HG02759 (cell line): ENCODE data around the gene KCNG2.
"Not testable (repeated sequence)": the region's sequence is repeated elsewhere in the genome, so short reads cannot be mapped to it uniquely, and the experiment has no call there.

Experiments used
- ATAC-seq: cut with Tn5 transposase; IDR thresholded peaks from one replicate; pipeline ENCODE4 v1.9.1; 2021; ENCODE audit warnings: mild to moderate bottlenecking, moderate library complexity; ENCODE audit not compliant: unreplicated experiment

KCNG2 gene, protein sequence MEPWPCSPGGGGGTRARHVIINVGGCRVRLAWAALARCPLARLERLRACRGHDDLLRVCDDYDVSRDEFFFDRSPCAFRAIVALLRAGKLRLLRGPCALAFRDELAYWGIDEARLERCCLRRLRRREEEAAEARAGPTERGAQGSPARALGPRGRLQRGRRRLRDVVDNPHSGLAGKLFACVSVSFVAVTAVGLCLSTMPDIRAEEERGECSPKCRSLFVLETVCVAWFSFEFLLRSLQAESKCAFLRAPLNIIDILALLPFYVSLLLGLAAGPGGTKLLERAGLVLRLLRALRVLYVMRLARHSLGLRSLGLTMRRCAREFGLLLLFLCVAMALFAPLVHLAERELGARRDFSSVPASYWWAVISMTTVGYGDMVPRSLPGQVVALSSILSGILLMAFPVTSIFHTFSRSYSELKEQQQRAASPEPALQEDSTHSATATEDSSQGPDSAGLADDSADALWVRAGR

GRCh38 chr18:79797518-79798345 is at the start of gene KCNG2:
TSS of gene KCNG2 (plus strand) at chr18:79797938. CDS start at chr18:79863668, 65,730 bp downstream.
- ATAC-seq, result peak; percentile 44

DNA sequence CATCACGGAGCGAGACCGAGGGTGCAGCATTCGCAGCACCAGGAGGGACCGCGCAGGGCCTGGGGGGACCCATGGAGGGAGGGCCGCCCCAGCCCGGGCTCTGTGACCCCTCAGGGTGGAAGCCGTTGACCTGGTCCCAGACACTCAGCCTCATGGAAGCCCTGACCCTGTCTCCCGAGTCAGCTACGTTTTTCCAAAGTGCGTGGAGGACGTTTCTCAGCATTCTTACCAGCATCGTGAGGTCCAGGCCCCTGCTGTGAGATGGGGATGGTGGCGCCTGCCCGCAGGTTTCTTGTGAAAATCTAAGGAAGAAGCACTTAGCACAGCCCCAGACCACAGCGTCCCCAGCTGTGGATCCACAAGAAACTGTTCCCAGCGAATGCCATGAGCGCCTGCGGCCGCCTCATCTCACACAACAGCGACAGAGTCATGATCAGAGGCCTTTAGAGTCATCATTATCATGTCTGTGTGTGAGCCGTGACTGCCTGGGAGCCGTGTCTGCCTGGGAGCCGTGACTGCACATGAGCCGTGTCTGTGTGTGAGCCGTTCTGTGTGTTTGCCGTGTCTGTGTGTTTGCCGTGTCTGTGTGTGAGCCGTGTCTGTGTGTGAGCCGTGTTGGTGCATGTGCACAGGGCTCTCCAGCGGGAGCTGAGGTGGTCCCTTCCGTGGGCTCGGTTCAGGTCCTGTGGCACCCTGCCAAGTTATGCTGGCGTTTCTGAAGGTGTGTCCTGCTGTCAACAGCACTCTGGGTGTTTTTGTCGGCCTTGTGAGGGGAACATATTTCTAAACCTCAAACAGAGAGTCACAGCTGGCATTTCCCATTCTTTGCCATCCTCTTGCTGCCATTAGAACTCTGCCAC is 49.2 kb upstream of the KCNG2 start:
- no peak for ATAC-seq

DNA sequence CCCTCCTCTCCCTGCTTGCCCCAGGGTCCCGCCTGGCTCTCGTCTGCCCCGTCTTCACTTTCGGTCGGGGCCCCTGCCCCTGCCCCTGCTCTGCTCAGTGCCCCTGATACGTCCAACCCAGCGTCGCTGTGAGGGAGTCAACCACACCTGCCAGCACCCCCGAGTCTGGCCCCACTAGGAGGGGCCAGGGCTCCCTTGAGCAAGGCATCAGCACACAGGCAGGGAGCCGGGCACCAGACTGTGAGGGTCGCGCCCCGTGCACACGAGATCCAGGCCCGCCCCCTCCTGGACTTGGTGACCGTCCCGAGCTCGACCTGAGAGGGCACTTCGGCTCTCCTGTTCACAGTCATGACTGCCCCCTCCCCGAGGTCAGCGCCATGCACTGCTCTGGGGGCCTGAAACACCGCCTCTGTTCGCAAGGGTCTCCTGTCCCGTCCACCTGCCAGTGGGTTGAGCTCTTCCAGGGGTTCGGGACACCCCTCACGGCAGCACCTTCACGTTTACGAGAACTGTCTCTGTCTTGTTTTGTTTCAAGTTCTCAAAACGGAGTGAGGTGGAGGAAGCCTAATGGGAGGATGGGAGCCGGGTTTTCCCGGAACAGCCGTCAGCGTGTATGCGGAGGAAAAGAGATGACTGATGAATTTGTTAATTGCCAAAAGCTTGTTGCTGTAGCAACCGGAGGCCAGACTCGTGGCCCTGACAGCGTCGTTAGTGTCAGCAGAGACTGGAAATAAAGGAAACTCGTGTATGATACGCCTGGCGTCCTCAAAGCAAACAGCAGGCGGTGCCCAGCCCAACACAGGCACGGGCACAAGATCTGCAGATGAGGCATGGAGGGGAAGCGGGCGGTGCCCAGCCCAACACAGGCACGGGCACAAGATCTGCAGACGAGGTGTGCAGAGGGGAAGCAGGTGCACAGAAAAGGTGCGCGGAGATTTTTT is 48.2 kb upstream of the KCNG2 start:
- no peak for ATAC-seq

DNA sequence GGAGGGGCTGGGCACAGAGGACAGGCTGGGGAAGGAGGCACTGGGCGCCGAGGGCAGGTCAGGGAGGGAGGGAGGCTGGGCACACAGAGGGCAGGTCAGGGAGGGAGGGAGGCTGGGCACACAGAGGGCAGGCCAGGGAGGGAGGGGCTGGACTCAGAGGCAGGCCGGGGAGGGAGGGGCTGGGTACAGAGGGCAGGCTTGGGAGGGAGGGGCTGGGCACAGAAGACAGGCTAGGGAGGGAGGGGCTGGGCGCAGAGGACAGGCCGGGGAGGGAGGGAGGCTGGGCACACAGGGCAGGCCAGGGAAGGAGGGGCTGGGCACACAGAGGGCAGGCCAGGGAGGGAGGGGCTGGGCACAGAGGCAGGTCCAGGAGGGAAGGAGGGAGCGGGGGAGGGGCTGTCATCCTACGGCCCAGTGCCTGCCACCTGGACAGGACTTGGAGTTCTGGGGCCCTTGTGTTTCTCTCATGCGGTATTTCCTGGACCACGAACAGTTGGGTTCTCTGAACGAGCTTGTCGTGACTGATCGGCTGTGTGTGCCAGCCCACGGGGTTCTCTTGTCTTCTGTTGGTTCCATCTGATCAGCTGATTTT is 46.7 kb upstream of the KCNG2 start:
- no peak for ATAC-seq

GRCh38 chr18:79751918-79752578 is 45.7 kb upstream of the KCNG2 start:
- not testable (repeated sequence) for ATAC-seq

GRCh38 chr18:79752946-79753345 is 44.8 kb upstream of the KCNG2 start:
- not testable (repeated sequence) for ATAC-seq

- ATAC-seq, result no peak
Observed at GRCh38 chr18:79753391-79753851, 44.3 kb upstream of the KCNG2 start.

DNA sequence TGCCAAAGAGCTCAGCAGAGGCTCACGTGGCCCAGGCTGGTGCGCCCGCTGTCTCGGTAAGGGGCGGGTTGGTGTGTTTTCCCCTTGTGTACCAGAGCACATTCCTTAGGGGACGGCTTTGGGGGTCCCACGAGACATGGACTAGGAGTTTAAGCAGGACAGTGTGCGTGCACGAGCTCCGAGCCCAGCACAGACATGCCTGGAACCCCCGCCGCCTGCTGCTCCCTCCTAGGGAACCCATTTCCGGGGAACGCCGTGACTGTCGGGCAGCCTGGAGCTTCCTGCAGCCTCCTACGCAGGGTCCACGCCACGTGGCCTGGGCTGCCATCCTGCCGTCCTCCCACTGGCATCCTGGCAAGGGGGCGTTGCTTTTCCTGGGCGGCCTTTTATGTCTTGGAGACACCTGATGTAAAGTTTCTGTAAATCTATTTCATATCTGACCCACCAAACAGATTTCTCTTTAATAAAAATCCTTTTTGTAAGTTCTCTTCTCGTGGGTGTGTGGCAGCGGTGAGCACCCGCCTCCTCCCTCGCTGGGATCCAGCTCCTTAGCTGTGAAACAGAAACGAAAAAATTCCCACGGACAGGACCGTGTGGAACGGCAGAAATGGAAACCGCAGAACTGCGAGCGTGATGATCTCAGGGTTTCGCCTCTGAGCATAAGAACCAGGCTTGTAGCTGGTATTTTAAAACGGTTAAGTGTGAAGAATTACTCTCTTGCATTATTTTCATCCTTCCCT is 43.5 kb upstream of the KCNG2 start:
- ATAC-seq, result no peak

- no peak for ATAC-seq
Observed at GRCh38 chr18:79754831-79755351, 42.8 kb upstream of the KCNG2 start.

GRCh38 chr18:79755496-79756142 is 42.1 kb upstream of the KCNG2 start:
- ATAC-seq, result no peak

DNA sequence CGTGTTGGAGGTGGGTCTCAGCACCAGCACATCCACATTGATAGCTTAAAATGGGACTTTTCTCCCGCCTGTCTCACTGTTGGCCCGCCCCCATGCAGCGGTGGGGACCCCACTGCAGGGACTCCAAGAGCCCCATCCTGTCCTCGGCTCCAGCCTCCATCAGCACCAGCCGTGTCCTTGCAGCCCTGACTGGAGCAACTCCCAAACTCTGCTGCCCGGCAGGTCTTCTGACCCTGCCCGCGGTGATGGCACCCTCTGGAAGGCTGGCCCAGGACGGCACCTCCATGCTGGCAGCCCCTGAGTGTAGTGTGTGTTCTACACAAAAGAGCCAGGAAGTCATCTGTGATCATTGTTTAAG is 41.6 kb upstream of the KCNG2 start:
- no peak for ATAC-seq

DNA sequence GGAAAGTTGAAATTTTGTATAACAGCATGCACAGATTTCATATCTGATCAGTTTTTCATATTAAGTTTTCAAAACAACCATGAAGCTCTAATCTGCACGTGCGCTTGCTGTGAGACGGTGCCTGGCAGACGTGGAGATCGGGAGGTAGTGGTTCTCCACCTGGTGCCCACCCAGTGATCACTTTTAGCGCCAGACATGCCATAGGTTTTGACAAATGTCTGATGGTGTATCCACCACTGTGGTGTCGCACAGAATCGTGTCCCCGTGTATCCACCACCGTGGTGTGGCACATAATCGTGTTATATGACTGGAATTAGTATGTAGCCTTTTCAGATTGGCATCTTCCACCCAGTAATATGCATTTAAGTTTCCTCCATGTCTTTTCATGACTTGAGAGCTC is 40.9 kb upstream of the KCNG2 start:
- no peak for ATAC-seq

- ATAC-seq, result no peak
Observed at GRCh38 chr18:79760348-79760747, 37.4 kb upstream of the KCNG2 start.

- no peak for ATAC-seq
Observed at GRCh38 chr18:79760881-79761280, 36.9 kb upstream of the KCNG2 start.

GRCh38 chr18:79763407-79763806 is 34.3 kb upstream of the KCNG2 start:
- ATAC-seq, result no peak

DNA sequence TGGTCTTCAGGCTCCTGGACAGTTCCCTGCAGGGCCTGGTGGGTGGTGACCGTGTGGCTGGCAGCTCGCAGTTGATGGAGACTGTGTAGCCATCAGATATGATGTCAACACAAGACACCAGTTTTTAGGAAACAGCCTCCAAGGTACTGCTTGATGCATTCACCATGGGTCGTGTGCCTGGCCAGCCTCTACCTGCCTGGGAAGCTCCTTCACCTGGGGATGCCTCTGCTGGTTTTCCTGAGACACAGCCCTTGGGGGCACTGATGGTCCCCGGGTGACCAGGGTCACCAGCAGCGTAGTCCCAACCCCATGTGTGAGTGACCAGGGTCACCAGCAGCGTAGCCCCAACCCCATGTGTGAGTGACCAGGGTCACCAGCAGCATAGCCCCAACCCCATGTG is 33.6 kb upstream of the KCNG2 start:
- no peak for ATAC-seq

GRCh38 chr18:79765491-79766245 is 32.1 kb upstream of the KCNG2 start:
- no peak for ATAC-seq
